HG03558 (cell line): ENCODE results near the gene ESD.

Source experiments
- ATAC-seq: cut with Tn5 transposase; IDR thresholded peaks from one replicate; pipeline ENCODE4 v1.9.1; 2021; ENCODE audit warnings: moderate number of reproducible peaks; ENCODE audit not compliant: unreplicated experiment; ENCODE audit errors: extremely low read depth

The ESD gene

GRCh38 chr13:46748300-46748699 is 48.7 kb downstream of the ESD start:
- ATAC-seq: no peak

GRCh38 chr13:46747031-46747820 is 49.7 kb downstream of the ESD start:
- ATAC-seq: no peak

- ATAC-seq: no peak
Observed at GRCh38 chr13:46745706-46746105, 51.3 kb downstream of the ESD start.

GRCh38 chr13:46745062-46745461 is 51.9 kb downstream of the ESD start:
- ATAC-seq: no peak

- no peak for ATAC-seq
Observed at GRCh38 chr13:46743191-46743590, 53.8 kb downstream of the ESD start.

- ATAC-seq: no peak
Observed at GRCh38 chr13:46739447-46740098, 57.4 kb downstream of the ESD start.

GRCh38 chr13:46738766-46739165 is 58.2 kb downstream of the ESD start:
- ATAC-seq: no peak

- ATAC-seq: no peak
Observed at GRCh38 chr13:46738055-46738454, 58.9 kb downstream of the ESD start.

- no peak for ATAC-seq
Observed at GRCh38 chr13:46736541-46737310, 60.2 kb downstream of the ESD start.

- ATAC-seq: no peak
Observed at GRCh38 chr13:46735425-46735824, 61.5 kb downstream of the ESD start.

- ATAC-seq: no peak
Observed at GRCh38 chr13:46731535-46731934, 65.4 kb downstream of the ESD start.

- no peak for ATAC-seq
Observed at GRCh38 chr13:46728777-46729176, 68.2 kb downstream of the ESD start.

GRCh38 chr13:46726347-46726746 is 70.6 kb downstream of the ESD start:
- ATAC-seq: no peak
